ENCODE results near the gene EDARADD.
"Not testable (repeated sequence)": the region's sequence is repeated elsewhere in the genome, so short reads cannot be mapped to it uniquely, and the experiment has no call there.

EDARADD gene

GRCh38 chr1:236393681-236394481 is at the start of gene EDARADD:
Gene EDARADD (plus strand): TSS chr1:236394286. CDS start chr1:236394445, 159 bp downstream.
- no peak for DNase-seq

GRCh38 chr1:236345728-236346127 is 48.4 kb upstream of the EDARADD start:
- DNase-seq, result peak; percentile 2

GRCh38 chr1:236348071-236348470 is 46.0 kb upstream of the EDARADD start:
- no peak for DNase-seq

GRCh38 chr1:236350308-236350707 is 43.8 kb upstream of the EDARADD start:
- DNase-seq, result no peak

- no peak for DNase-seq
Measured at GRCh38 chr1:236351875-236352573, 42.1 kb upstream of the EDARADD start.

- not testable (repeated sequence) for DNase-seq
Measured at GRCh38 chr1:236352747-236353146, 41.3 kb upstream of the EDARADD start.

GRCh38 chr1:236353813-236354212 is 40.3 kb upstream of the EDARADD start:
- DNase-seq, result no peak

- no peak for DNase-seq
Measured at GRCh38 chr1:236354330-236355147, 39.5 kb upstream of the EDARADD start.

- DNase-seq, result no peak
Measured at GRCh38 chr1:236356141-236356540, 37.9 kb upstream of the EDARADD start.

GRCh38 chr1:236361909-236362590 is 32.0 kb upstream of the EDARADD start:
- no peak for DNase-seq

- DNase-seq, result no peak
Measured at GRCh38 chr1:236363237-236363636, 30.8 kb upstream of the EDARADD start.

- no peak for DNase-seq
Measured at GRCh38 chr1:236365999-236366570, 28.0 kb upstream of the EDARADD start.

- not testable (repeated sequence) for DNase-seq
Measured at GRCh38 chr1:236366681-236367080, 27.4 kb upstream of the EDARADD start.

GRCh38 chr1:236370420-236370819 is 23.7 kb upstream of the EDARADD start:
- DNase-seq, result no peak

GRCh38 chr1:236371083-236371482 is 23.0 kb upstream of the EDARADD start:
- no peak for DNase-seq

GRCh38 chr1:236377832-236378535 is 16.1 kb upstream of the EDARADD start:
- DNase-seq, result no peak

- DNase-seq, result peak; percentile 43
Measured at GRCh38 chr1:236381565-236382158, 12.4 kb upstream of the EDARADD start.

GRCh38 chr1:236388332-236388731 is 5.8 kb upstream of the EDARADD start:
- no peak for DNase-seq

GRCh38 chr1:236389253-236389652 is 4.8 kb upstream of the EDARADD start:
- no peak for DNase-seq

GRCh38 chr1:236391008-236391407 is 3.1 kb upstream of the EDARADD start:
- DNase-seq, result no peak

- DNase-seq, result no peak
Measured at GRCh38 chr1:236392182-236392581, 1.9 kb upstream of the EDARADD start.
